ENCODE measurements around the gene NF1.

Gene NF1

GRCh38 chr17:31050948-31051347 is 43.8 kb upstream of the NF1 start:
- no peak overlapping the region for H3K4me2 ChIP-seq (ENCODE audit: low read length, poor library complexity, severe bottlenecking)
- H2BK15ac ChIP-seq (ENCODE audit: low read depth, poor library complexity, severe bottlenecking): peak overlapping the region; percentile 67
- H3K9ac ChIP-seq (ENCODE audit: low read length): no peak overlapping the region
- H3K36me3 ChIP-seq (ENCODE audit: control insufficient read depth in 1 of 2, insufficient read depth in 2 of 2, low read depth in 1 of 2, low read length in 2 of 2): peaks cover 0 to 5% of the 10 kb centered on the region in 2 experiments
- no peak overlapping the region for H3K4ac ChIP-seq (ENCODE audit: low read depth in 1 of 2, low read length in 2 of 2)
- no peak overlapping the region for H3K4me3 ChIP-seq (ENCODE audit: insufficient read depth in 1 of 2, low read depth in 1 of 2, low read length in 2 of 2)
- H2AFZ ChIP-seq (ENCODE audit: low read depth, low read length): no peak overlapping the region
- no peak overlapping the region for H3K23ac ChIP-seq (ENCODE audit: low read length in 2 of 2)
- no peak overlapping the region for H2BK12ac ChIP-seq (ENCODE audit: low read length in 2 of 2)
- H3K4me1 ChIP-seq (ENCODE audit: control insufficient read depth, insufficient read depth, low read depth, low read length): peaks cover 10% of the 10 kb centered on the region
- no peak overlapping the region for H2AK5ac ChIP-seq (ENCODE audit: low read length, severe bottlenecking)
- peak overlapping the region; percentile 39 for H4K91ac ChIP-seq (ENCODE audit: low read length)
- no peaks in the 10 kb centered on the region for H3K27me3 ChIP-seq (ENCODE audit: control insufficient read depth in 1 of 2, insufficient read depth in 1 of 2, low read length in 2 of 2)
- no peak for DNase-seq
- H2BK120ac ChIP-seq (ENCODE audit: low read depth, low read length): no peak overlapping the region
- no peaks in the 10 kb centered on the region for H3K79me1 ChIP-seq (replicated peaks; ENCODE audit: low read length, poor library complexity, severe bottlenecking)
- no peak overlapping the region for H3K27ac ChIP-seq (ENCODE audit: low read length, poor library complexity, severe bottlenecking)
- no peak overlapping the region for H2BK5ac ChIP-seq (ENCODE audit: low read depth, low read length, poor library complexity, severe bottlenecking)
- no peak overlapping the region for H3K18ac ChIP-seq (ENCODE audit: low read depth in 1 of 2, low read length in 2 of 2)
- H3K14ac ChIP-seq (ENCODE audit: low read length in 2 of 2): no peak overlapping the region
- WGBS: 95% methylated on average over 8 of the region's 9 CpGs
- H4K8ac ChIP-seq (ENCODE audit: low read length): no peak overlapping the region
- peaks cover 2% of the 10 kb centered on the region for H3K9me3 ChIP-seq (ENCODE audit: control insufficient read depth, low read length)

DNA sequence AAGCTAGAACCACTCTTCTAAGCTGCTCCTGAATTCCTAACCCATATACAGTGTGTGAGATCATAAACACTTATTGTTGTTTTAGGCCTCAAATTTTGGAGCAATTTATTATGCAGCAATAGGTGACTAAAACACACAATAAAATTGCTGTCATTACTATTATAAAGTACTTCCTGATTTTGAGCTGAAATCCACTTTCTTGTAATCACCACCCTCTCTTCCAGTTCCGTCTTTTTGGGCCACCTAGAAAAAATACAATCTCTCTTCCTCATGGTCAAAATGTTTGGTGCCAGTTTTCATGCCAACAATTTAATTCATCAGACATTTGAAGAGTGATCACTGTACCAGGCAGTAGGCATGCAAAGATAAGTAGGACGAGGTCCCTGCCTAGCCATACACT is 43.3 kb upstream of the NF1 start:
- no peaks in the 10 kb centered on the region for H3K79me1 ChIP-seq (replicated peaks; ENCODE audit: low read length, poor library complexity, severe bottlenecking)
- H3K4me2 ChIP-seq (ENCODE audit: low read length, poor library complexity, severe bottlenecking): no peak overlapping the region
- H2BK120ac ChIP-seq (ENCODE audit: low read depth, low read length): no peak overlapping the region
- 67% methylated on average over 2 of the region's 2 CpGs for WGBS
- peak overlapping the region; percentile 2 for H4K91ac ChIP-seq (ENCODE audit: low read length)
- H3K9me3 ChIP-seq (ENCODE audit: control insufficient read depth, low read length): peaks cover 2% of the 10 kb centered on the region
- peaks cover 0 to 5% of the 10 kb centered on the region in 2 experiments for H3K36me3 ChIP-seq (ENCODE audit: control insufficient read depth in 1 of 2, insufficient read depth in 2 of 2, low read depth in 1 of 2, low read length in 2 of 2)
- peak overlapping the region; percentile 16 for H2AK5ac ChIP-seq (ENCODE audit: low read length, severe bottlenecking)
- H2BK15ac ChIP-seq (ENCODE audit: low read depth, poor library complexity, severe bottlenecking): no peak overlapping the region
- H2BK5ac ChIP-seq (ENCODE audit: low read depth, low read length, poor library complexity, severe bottlenecking): no peak overlapping the region
- H3K14ac ChIP-seq (ENCODE audit: low read length in 2 of 2): peak overlapping the region in 1 of 2 experiments; percentile 14
- H3K27ac ChIP-seq (ENCODE audit: low read length, poor library complexity, severe bottlenecking): peak overlapping the region; percentile 49
- no peaks in the 10 kb centered on the region for H3K27me3 ChIP-seq (ENCODE audit: control insufficient read depth in 1 of 2, insufficient read depth in 1 of 2, low read length in 2 of 2)
- peak overlapping the region; percentile 51 to 97 for H2BK12ac ChIP-seq (ENCODE audit: low read length in 2 of 2)
- peak overlapping the region; percentile 57 for H2AFZ ChIP-seq (ENCODE audit: low read depth, low read length)
- H3K18ac ChIP-seq (ENCODE audit: low read depth in 1 of 2, low read length in 2 of 2): peak overlapping the region; percentile 38 to 95
- peak overlapping the region; percentile 15 for H3K9ac ChIP-seq (ENCODE audit: low read length)
- peak overlapping the region in 1 of 2 experiments; percentile 88 for H3K23ac ChIP-seq (ENCODE audit: low read length in 2 of 2)
- no peak overlapping the region for H3K4me3 ChIP-seq (ENCODE audit: insufficient read depth in 1 of 2, low read depth in 1 of 2, low read length in 2 of 2)
- H4K8ac ChIP-seq (ENCODE audit: low read length): peak overlapping the region; percentile 29
- peak overlapping the region in 1 of 2 experiments; percentile 94 for H3K4ac ChIP-seq (ENCODE audit: low read depth in 1 of 2, low read length in 2 of 2)
- no peak for DNase-seq
- peaks cover 10% of the 10 kb centered on the region for H3K4me1 ChIP-seq (ENCODE audit: control insufficient read depth, insufficient read depth, low read depth, low read length)

- Histone ChIP-seq H3K27ac (ENCODE audit: low read length, poor library complexity, severe bottlenecking) (peak overlapping the region; percentile 49), H3K4me3 (ENCODE audit: insufficient read depth in 1 of 2, low read depth in 1 of 2, low read length in 2 of 2) (peak overlapping the region in 1 of 2 experiments; percentile 48), H2BK12ac (ENCODE audit: low read length in 2 of 2) (peak overlapping the region; percentile 3 to 51), H3K23ac (ENCODE audit: low read length in 2 of 2) (no peak overlapping the region), H3K9ac (ENCODE audit: low read length) (peak overlapping the region; percentile 48), H3K4ac (ENCODE audit: low read depth in 1 of 2, low read length in 2 of 2) (peak overlapping the region; percentile 73 to 94), H3K14ac (ENCODE audit: low read length in 2 of 2) (no peak overlapping the region), H2BK15ac (ENCODE audit: low read depth, poor library complexity, severe bottlenecking) (peak overlapping the region; percentile 15), H3K4me2 (ENCODE audit: low read length, poor library complexity, severe bottlenecking) (no peak overlapping the region), H3K36me3 (ENCODE audit: control insufficient read depth in 1 of 2, insufficient read depth in 2 of 2, low read depth in 1 of 2, low read length in 2 of 2) (peaks cover 0 to 5% of the 10 kb centered on the region in 2 experiments), H2AFZ (ENCODE audit: low read depth, low read length) (peak overlapping the region; percentile 57), H2AK5ac (ENCODE audit: low read length, severe bottlenecking) (peak overlapping the region; percentile 16), H3K79me1 (replicated peaks; ENCODE audit: low read length, poor library complexity, severe bottlenecking) (no peaks in the 10 kb centered on the region), H2BK120ac (ENCODE audit: low read depth, low read length) (peak overlapping the region; percentile 0), H3K27me3 (ENCODE audit: control insufficient read depth in 1 of 2, insufficient read depth in 1 of 2, low read length in 2 of 2) (no peaks in the 10 kb centered on the region), H4K8ac (ENCODE audit: low read length) (peak overlapping the region; percentile 66), H4K91ac (ENCODE audit: low read length) (peak overlapping the region; percentile 25), H3K9me3 (ENCODE audit: control insufficient read depth, low read length) (peaks cover 2% of the 10 kb centered on the region), H3K4me1 (ENCODE audit: control insufficient read depth, insufficient read depth, low read depth, low read length) (peaks cover 10% of the 10 kb centered on the region), H3K18ac (ENCODE audit: low read depth in 1 of 2, low read length in 2 of 2) (peak overlapping the region; percentile 38 to 95), H2BK5ac (ENCODE audit: low read depth, low read length, poor library complexity, severe bottlenecking) (no peak overlapping the region)
- DNase-seq: peak; percentile 94
- WGBS: 25% methylated on average over 9 of the region's 9 CpGs
These were observed 42.4 kb upstream of the NF1 start for GRCh38 chr17:31052187-31052889.

GRCh38 chr17:31053071-31053470 is 41.7 kb upstream of the NF1 start:
- Histone ChIP-seq H4K8ac (ENCODE audit: low read length) (no peak overlapping the region), H3K4me3 (ENCODE audit: insufficient read depth in 1 of 2, low read depth in 1 of 2, low read length in 2 of 2) (no peak overlapping the region), H4K91ac (ENCODE audit: low read length) (no peak overlapping the region), H3K36me3 (ENCODE audit: control insufficient read depth in 1 of 2, insufficient read depth in 2 of 2, low read depth in 1 of 2, low read length in 2 of 2) (peaks cover 0 to 4% of the 10 kb centered on the region in 2 experiments), H3K27ac (ENCODE audit: low read length, poor library complexity, severe bottlenecking) (no peak overlapping the region), H3K4me1 (ENCODE audit: control insufficient read depth, insufficient read depth, low read depth, low read length) (peaks cover 10% of the 10 kb centered on the region), H3K14ac (ENCODE audit: low read length in 2 of 2) (no peak overlapping the region), H3K23ac (ENCODE audit: low read length in 2 of 2) (no peak overlapping the region), H3K79me1 (replicated peaks; ENCODE audit: low read length, poor library complexity, severe bottlenecking) (no peaks in the 10 kb centered on the region), H3K4ac (ENCODE audit: low read depth in 1 of 2, low read length in 2 of 2) (no peak overlapping the region), H3K4me2 (ENCODE audit: low read length, poor library complexity, severe bottlenecking) (no peak overlapping the region), H2BK120ac (ENCODE audit: low read depth, low read length) (no peak overlapping the region), H2AFZ (ENCODE audit: low read depth, low read length) (no peak overlapping the region), H2BK12ac (ENCODE audit: low read length in 2 of 2) (peak overlapping the region in 1 of 2 experiments; percentile 39), H3K27me3 (ENCODE audit: control insufficient read depth in 1 of 2, insufficient read depth in 1 of 2, low read length in 2 of 2) (no peaks in the 10 kb centered on the region), H2BK5ac (ENCODE audit: low read depth, low read length, poor library complexity, severe bottlenecking) (no peak overlapping the region), H2BK15ac (ENCODE audit: low read depth, poor library complexity, severe bottlenecking) (no peak overlapping the region), H3K9ac (ENCODE audit: low read length) (peak overlapping the region; percentile 48), H2AK5ac (ENCODE audit: low read length, severe bottlenecking) (peak overlapping the region; percentile 78), H3K9me3 (ENCODE audit: control insufficient read depth, low read length) (peaks cover 2% of the 10 kb centered on the region), H3K18ac (ENCODE audit: low read depth in 1 of 2, low read length in 2 of 2) (peak overlapping the region in 1 of 2 experiments; percentile 63)
- 97% methylated on average over 3 of the region's 4 CpGs for WGBS
- no peak for DNase-seq
